Activated T-helper 2 cell treated with anti-CD3 and anti-CD28 coated beads, Interferon-gamma antibody, Interleukin-2, Interleukin-4, amounts not matched to agents 10 μg/mL and 5 μg/mL and 100 μg/mL, durations not matched to agents 14 hours and 24 hours and 36 hours (primary cell): ENCODE data around the gene TMEM169. TPM values are rescaled to one million over a fixed set of nuclear protein-coding genes. Genes with fewer than 3 reads are reported as not detected.

Experiments used
- DNase-seq: peaks from one replicate; pipeline ENCODE4 v3.0.0; 2021; ENCODE audit warnings: low spot score
- H3K27ac Mint-ChIP-seq: one replicate; pipeline ENCODE4 v1.8.0; 2021; ENCODE audit warnings: mixed read lengths
- H3K27me3 Mint-ChIP-seq: one replicate; pipeline ENCODE4 v1.8.0; 2021; ENCODE audit warnings: low read depth, mixed read lengths
- H3K36me3 Mint-ChIP-seq: one replicate; pipeline ENCODE4 v1.8.0; 2021; ENCODE audit warnings: low read depth, mixed read lengths
- H3K4me1 Mint-ChIP-seq: one replicate; pipeline ENCODE4 v1.8.0; 2021; ENCODE audit warnings: low read depth, mixed read lengths
- H3K4me3 Mint-ChIP-seq: one replicate; pipeline ENCODE4 v1.8.0; 2021; ENCODE audit warnings: low read depth, mild to moderate bottlenecking, moderate library complexity, mixed read lengths
- H3K9me3 Mint-ChIP-seq: one replicate; pipeline ENCODE4 v1.8.0; 2021; ENCODE audit warnings: mixed read lengths
- intact Hi-C: fragments of 100-400 bp; cut with micrococcal nuclease; formaldehyde crosslinking; loops from one replicate; pipeline ENCODE4 v1.15.1; 2023
- total RNA-seq: library from RNA; stranded (reverse); gene quantifications from 2 replicates; pipeline ENCODE4 v1.2.3, GENCODE V29; 2022

Gene TMEM169, protein sequence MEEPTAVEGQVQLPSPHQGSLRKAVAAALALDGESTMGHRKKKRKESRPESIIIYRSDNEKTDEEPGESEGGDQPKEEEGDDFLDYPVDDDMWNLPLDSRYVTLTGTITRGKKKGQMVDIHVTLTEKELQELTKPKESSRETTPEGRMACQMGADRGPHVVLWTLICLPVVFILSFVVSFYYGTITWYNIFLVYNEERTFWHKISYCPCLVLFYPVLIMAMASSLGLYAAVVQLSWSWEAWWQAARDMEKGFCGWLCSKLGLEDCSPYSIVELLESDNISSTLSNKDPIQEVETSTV
- total RNA-seq = 1.3 and 1.6 TPM in 2 replicates

DNA sequence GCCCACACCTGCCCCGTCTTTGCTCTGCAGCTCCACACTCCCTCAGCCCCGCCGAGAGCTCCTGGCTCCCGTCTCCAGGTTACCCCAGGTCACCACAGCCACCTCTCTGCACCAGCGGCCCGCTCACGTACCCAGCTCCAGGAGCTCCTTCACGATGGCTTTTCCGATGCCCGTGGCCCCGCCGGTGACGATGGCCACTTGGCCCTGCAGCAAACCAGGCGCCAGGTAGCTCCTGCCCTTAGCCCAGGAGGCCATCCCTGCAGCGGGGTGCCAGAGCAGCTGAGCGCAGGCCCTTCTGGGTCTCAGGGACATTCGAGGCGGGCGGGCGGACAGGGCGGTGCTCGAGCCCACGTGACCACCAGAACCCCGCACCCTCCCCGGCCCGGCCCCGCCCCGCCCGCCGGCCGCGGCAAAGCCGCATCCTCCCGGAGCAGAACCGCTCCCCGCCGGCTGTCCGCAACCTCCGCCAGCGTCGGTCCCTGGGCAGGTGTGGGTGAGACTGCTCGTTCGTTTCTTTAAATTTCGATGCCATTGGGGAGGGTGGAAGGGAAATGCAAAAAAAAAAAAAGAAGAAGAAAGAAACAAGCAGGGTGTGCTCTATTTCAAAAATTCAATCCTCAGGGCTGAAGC is at the start of gene TMEM169, which contains the start of gene PECR:
TSS of gene TMEM169 (plus strand) at position 433 of the 630 bp plus-strand sequence. CDS start 14,045 bp downstream, outside the sequence.
TSS of gene PECR (minus strand) at position 323 of the 630 bp plus-strand sequence. CDS start at position 255, 68 bp downstream.
- Mint-ChIP-seq H3K27ac (peak within 1 kb of the TSS; percentile 81), H3K27me3 (no peaks in the 10 kb centered on the region), H3K36me3 (peaks cover 9% of the 10 kb centered on the region), H3K4me1 (peaks cover 46% of the 10 kb centered on the region), H3K9me3 (no peaks in the 10 kb centered on the region), H3K4me3 (peak within 1 kb of the TSS; percentile 92)
- DNase-seq = peak; percentile 73
- intact Hi-C loops = loop anchor here (5.0 to 10.0 kb wide), 2 partner anchors 41 to 47 kb away; no protein-coding TSS in a partner anchor

GRCh38 chr2:216031960-216032689 is 49.6 kb upstream of the TMEM169 start:
- DNase-seq = no peak
- Mint-ChIP-seq H3K27me3 (no peaks in the 10 kb centered on the region), H3K36me3 (peaks cover 18% of the 10 kb centered on the region), H3K4me3 (no peak overlapping the region), H3K9me3 (no peaks in the 10 kb centered on the region), H3K4me1 (peaks cover 36% of the 10 kb centered on the region), H3K27ac (peak overlapping the region; percentile 85)
- intact Hi-C loops = loop anchor here (1.0 to 10.0 kb wide), 5 partner anchors 16 to 635 kb away; partner anchors contain the start of genes PECR, SMARCAL1 and TMEM169

- DNase-seq = no peak
- H3K27me3 Mint-ChIP-seq = no peaks in the 10 kb centered on the region
- H3K4me3 Mint-ChIP-seq = no peak overlapping the region
- H3K4me1 Mint-ChIP-seq = peaks cover 36% of the 10 kb centered on the region
- intact Hi-C loops = loop anchor here (5.0 to 10.0 kb wide), 4 partner anchors 51 to 634 kb away; partner anchors contain the start of genes PECR, SMARCAL1 and TMEM169
- peaks cover 18% of the 10 kb centered on the region for H3K36me3 Mint-ChIP-seq
- no peak overlapping the region for H3K27ac Mint-ChIP-seq
- H3K9me3 Mint-ChIP-seq = no peaks in the 10 kb centered on the region
Measured at GRCh38 chr2:216033403-216033802, 48.3 kb upstream of the TMEM169 start.

- intact Hi-C loops = loop anchor here (1.0 to 10.0 kb wide), 6 partner anchors 25 to 633 kb away; partner anchors contain the start of genes PECR, SMARCAL1 and TMEM169
- Mint-ChIP-seq H3K36me3 (peaks cover 18% of the 10 kb centered on the region), H3K27ac (no peak overlapping the region), H3K4me1 (peaks cover 36% of the 10 kb centered on the region), H3K4me3 (no peak overlapping the region), H3K27me3 (no peaks in the 10 kb centered on the region), H3K9me3 (no peaks in the 10 kb centered on the region)
- peak; percentile 69 for DNase-seq
Measured at GRCh38 chr2:216034065-216034464, 47.7 kb upstream of the TMEM169 start.

GRCh38 chr2:216039918-216040317 is 41.8 kb upstream of the TMEM169 start:
- Mint-ChIP-seq H3K27ac (no peak overlapping the region), H3K4me1 (no peaks in the 10 kb centered on the region), H3K36me3 (peaks cover 21% of the 10 kb centered on the region), H3K9me3 (no peaks in the 10 kb centered on the region), H3K4me3 (no peak overlapping the region), H3K27me3 (no peaks in the 10 kb centered on the region)
- intact Hi-C loops = loop anchor here (10.0 kb wide), 1 partner anchor 45 kb away; the partner anchor contains the start of genes PECR and TMEM169
- DNase-seq = no peak

GRCh38 chr2:216041438-216041837 is 40.3 kb upstream of the TMEM169 start:
- H3K4me1 Mint-ChIP-seq = peaks cover 2% of the 10 kb centered on the region

GRCh38 chr2:216043949-216044348 is 37.8 kb upstream of the TMEM169 start:
- Mint-ChIP-seq H3K27ac (no peak overlapping the region), H3K27me3 (no peaks in the 10 kb centered on the region), H3K4me3 (no peak overlapping the region), H3K9me3 (no peaks in the 10 kb centered on the region), H3K4me1 (peaks cover 2% of the 10 kb centered on the region), H3K36me3 (peaks cover 27% of the 10 kb centered on the region)
- no peak for DNase-seq
- intact Hi-C loops = no loop called here

More at GRCh38 chr2:216041438-216041837, 40.3 kb upstream of the TMEM169 start:
- Mint-ChIP-seq H3K36me3 (peaks cover 23% of the 10 kb centered on the region), H3K27me3 (no peaks in the 10 kb centered on the region), H3K27ac (no peak overlapping the region), H3K4me3 (no peak overlapping the region), H3K9me3 (no peaks in the 10 kb centered on the region)
- DNase-seq = no peak
- intact Hi-C loops = no loop called here

DNA sequence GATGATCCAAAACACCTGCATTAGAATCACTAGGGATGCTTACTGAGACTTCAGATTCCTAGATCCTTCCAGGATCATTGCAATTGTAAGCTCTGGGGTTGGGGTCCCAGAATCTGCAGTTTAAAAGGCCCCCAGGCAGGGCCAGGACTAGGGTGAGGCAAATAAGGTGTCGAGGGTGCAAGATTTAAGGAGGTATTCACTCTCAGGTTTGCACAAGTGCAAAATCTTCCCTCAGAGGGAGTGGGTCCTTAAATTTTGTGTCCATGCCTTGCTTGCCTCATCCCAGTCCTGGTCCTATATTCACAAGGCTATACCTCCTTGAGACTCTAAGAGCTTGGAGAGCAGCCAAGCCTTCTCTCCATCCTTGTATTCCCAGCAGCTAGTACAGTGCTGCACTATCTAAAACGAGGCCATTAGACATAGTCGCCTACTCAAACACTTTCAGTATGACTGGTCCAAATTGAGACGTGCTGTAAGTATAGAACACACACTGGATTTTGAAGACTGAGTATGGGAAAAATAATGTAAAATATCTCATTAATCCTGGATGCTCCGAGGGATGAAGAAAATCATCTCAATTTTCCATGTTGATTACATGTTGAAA is 36.7 kb upstream of the TMEM169 start:
- Mint-ChIP-seq H3K9me3 (no peaks in the 10 kb centered on the region), H3K4me3 (no peak overlapping the region), H3K4me1 (peaks cover 2% of the 10 kb centered on the region), H3K27ac (no peak overlapping the region), H3K36me3 (peaks cover 24% of the 10 kb centered on the region), H3K27me3 (no peaks in the 10 kb centered on the region)
- intact Hi-C loops = no loop called here
- DNase-seq = no peak

GRCh38 chr2:216047397-216047796 is 34.3 kb upstream of the TMEM169 start:
- Mint-ChIP-seq H3K4me1 (peaks cover 3% of the 10 kb centered on the region), H3K9me3 (no peaks in the 10 kb centered on the region), H3K36me3 (peaks cover 30% of the 10 kb centered on the region), H3K27ac (no peak overlapping the region), H3K4me3 (no peak overlapping the region), H3K27me3 (no peaks in the 10 kb centered on the region)
- no peak for DNase-seq
- intact Hi-C loops = no loop called here

DNA sequence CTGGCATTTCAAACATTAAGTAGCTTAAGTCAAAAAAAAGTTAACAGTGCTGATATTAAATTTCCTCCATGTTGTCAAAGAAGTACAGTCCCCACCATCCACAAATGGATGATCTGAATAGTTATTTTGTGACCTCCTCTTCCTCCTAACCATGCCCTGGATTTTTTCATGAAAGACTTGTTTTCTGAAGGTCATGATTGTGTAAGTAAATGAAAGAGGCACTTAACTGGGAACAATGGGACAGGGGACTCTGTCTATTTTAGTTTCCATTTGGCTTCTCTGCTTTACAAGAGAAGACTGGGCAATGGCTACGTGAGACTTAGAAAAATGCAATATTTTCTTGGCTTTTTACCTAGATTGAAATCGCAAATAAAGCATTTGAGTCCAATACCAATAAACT is 32.3 kb upstream of the TMEM169 start:
- DNase-seq = no peak
- Mint-ChIP-seq H3K27me3 (no peaks in the 10 kb centered on the region), H3K27ac (no peak overlapping the region), H3K36me3 (peaks cover 19% of the 10 kb centered on the region), H3K9me3 (no peaks in the 10 kb centered on the region), H3K4me1 (peaks cover 3% of the 10 kb centered on the region), H3K4me3 (no peak overlapping the region)
- intact Hi-C loops = no loop called here

DNA sequence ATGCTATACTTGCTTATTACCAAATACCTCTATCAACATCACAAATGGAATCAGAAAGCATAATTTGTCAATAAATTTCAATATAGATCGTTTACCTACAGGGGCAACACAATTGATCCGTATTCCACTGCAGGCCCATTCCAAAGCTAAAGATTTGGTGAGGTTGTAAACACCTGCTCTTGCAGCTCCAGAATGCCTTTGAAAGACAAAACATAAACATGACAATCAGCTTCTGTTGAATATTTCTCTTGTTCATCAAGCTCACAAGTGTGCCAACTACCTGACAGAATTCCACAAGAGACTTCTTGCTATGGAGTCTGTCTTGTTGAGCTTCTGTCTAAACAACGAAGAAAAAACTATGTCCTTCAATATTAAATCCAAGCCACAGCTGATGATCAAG is 30.4 kb upstream of the TMEM169 start:
- no peak overlapping the region for H3K27ac Mint-ChIP-seq
- no peak overlapping the region for H3K4me3 Mint-ChIP-seq
- no peak for DNase-seq
- peaks cover 2% of the 10 kb centered on the region for H3K4me1 Mint-ChIP-seq
- intact Hi-C loops = no loop called here
- H3K36me3 Mint-ChIP-seq = peaks cover 27% of the 10 kb centered on the region
- H3K9me3 Mint-ChIP-seq = no peaks in the 10 kb centered on the region
- H3K27me3 Mint-ChIP-seq = no peaks in the 10 kb centered on the region

GRCh38 chr2:216052420-216052819 is 29.3 kb upstream of the TMEM169 start:
- no peaks in the 10 kb centered on the region for H3K9me3 Mint-ChIP-seq
- DNase-seq = no peak
- intact Hi-C loops = no loop called here
- no peak overlapping the region for H3K27ac Mint-ChIP-seq
- no peak overlapping the region for H3K4me3 Mint-ChIP-seq
- peaks cover 27% of the 10 kb centered on the region for H3K36me3 Mint-ChIP-seq
- peaks cover 10% of the 10 kb centered on the region for H3K4me1 Mint-ChIP-seq
- no peaks in the 10 kb centered on the region for H3K27me3 Mint-ChIP-seq
